ENCODE measurements around the gene BAZ1B.
"Not testable (repeated sequence)": the region's sequence is repeated elsewhere in the genome, so short reads cannot be mapped to it uniquely, and the experiment has no call there.

The BAZ1B gene

GRCh38 chr7:73522105-73522872 is at the start of gene BAZ1B:
Gene BAZ1B, minus strand, starts transcription at chr7:73522293. Its CDS starts 360 bp downstream, at chr7:73521933.
- DNase-seq (ENCODE audit: low spot score) = peak; percentile 99

GRCh38 chr7:73570977-73571376 is 48.9 kb upstream of the BAZ1B start:
- DNase-seq (ENCODE audit: low spot score) = no peak

- no peak for DNase-seq (ENCODE audit: low spot score)
Observed at GRCh38 chr7:73570521-73570920, 48.4 kb upstream of the BAZ1B start.

GRCh38 chr7:73569042-73569608 is 47.0 kb upstream of the BAZ1B start:
- no peak for DNase-seq (ENCODE audit: low spot score)

GRCh38 chr7:73567846-73568685 is 46.0 kb upstream of the BAZ1B start:
- DNase-seq (ENCODE audit: low spot score) = no peak

GRCh38 chr7:73567140-73567539 is 45.0 kb upstream of the BAZ1B start:
- no peak for DNase-seq (ENCODE audit: low spot score)

GRCh38 chr7:73566431-73566830 is 44.3 kb upstream of the BAZ1B start:
- not testable (repeated sequence) for DNase-seq (ENCODE audit: low spot score)

- no peak for DNase-seq (ENCODE audit: low spot score)
Observed at GRCh38 chr7:73565675-73566340, 43.7 kb upstream of the BAZ1B start.

GRCh38 chr7:73560109-73560835 is 38.2 kb upstream of the BAZ1B start:
- peak; percentile 83 for DNase-seq (ENCODE audit: low spot score)

GRCh38 chr7:73557397-73558257 is 35.5 kb upstream of the BAZ1B start, which contains the start of gene BCL7B:
Gene BCL7B, minus strand, starts transcription at chr7:73557690. Its CDS starts 112 bp downstream, at chr7:73557578.
- DNase-seq (ENCODE audit: low spot score) = peak; percentile 99

GRCh38 chr7:73557108-73557396 is 35.0 kb upstream of the BAZ1B start:
- peak; percentile 99 for DNase-seq (ENCODE audit: low spot score)

- DNase-seq (ENCODE audit: low spot score) = no peak
Observed at GRCh38 chr7:73556208-73557107, 34.4 kb upstream of the BAZ1B start.

GRCh38 chr7:73555411-73555982 is 33.4 kb upstream of the BAZ1B start:
- peak; percentile 40 for DNase-seq (ENCODE audit: low spot score)

GRCh38 chr7:73550093-73550492 is 28.0 kb upstream of the BAZ1B start:
- not testable (repeated sequence) for DNase-seq (ENCODE audit: low spot score)

GRCh38 chr7:73549176-73549575 is 27.1 kb upstream of the BAZ1B start:
- DNase-seq (ENCODE audit: low spot score) = no peak

- no peak for DNase-seq (ENCODE audit: low spot score)
Observed at GRCh38 chr7:73547841-73548240, 25.7 kb upstream of the BAZ1B start.

- DNase-seq (ENCODE audit: low spot score) = no peak
Observed at GRCh38 chr7:73544678-73545077, 22.6 kb upstream of the BAZ1B start.

- no peak for DNase-seq (ENCODE audit: low spot score)
Observed at GRCh38 chr7:73541722-73542121, 19.6 kb upstream of the BAZ1B start.

GRCh38 chr7:73539709-73540108 is 17.6 kb upstream of the BAZ1B start:
- no peak for DNase-seq (ENCODE audit: low spot score)

Measured in AG20443 (cell line).